DOHH2 (cell line): ENCODE data around the gene CCNH.

ENCODE experiments used
- H3F3A ChIP-seq: fragments of 200-600 bp; sonication (generic), shearing (Covaris generic); 2 replicates; pipeline ENCODE4 v1.6.0; 2016; ENCODE audit warnings: antibody characterized with exemption, mild to moderate bottlenecking; ENCODE audit not compliant: control insufficient read depth, insufficient read depth
- H3K27ac ChIP-seq: fragments of 200-600 bp; sonication (generic); 2 replicates; pipeline ENCODE4 v1.5.1; 2014; ENCODE audit warnings: low read depth, mild to moderate bottlenecking, low read length, moderate library complexity
- H3K27me3 ChIP-seq: fragments of 200-600 bp; sonication (generic); 2 replicates; pipeline ENCODE4 v1.6.1; 2014; ENCODE audit warnings: mild to moderate bottlenecking, low read length, mixed read lengths; ENCODE audit not compliant: control insufficient read depth
- H3K36me3 ChIP-seq: fragments of 200-600 bp; sonication (generic); 2 replicates; pipeline ENCODE4 v1.6.1; 2014; ENCODE audit warnings: mild to moderate bottlenecking, low read length, moderate library complexity, mixed read lengths; ENCODE audit not compliant: control insufficient read depth
- H3K4me1 ChIP-seq: fragments of 200-600 bp; sonication (generic); 2 replicates; pipeline ENCODE4 v1.6.1; 2014; ENCODE audit warnings: mild to moderate bottlenecking, low read length, mixed read lengths; ENCODE audit not compliant: control insufficient read depth
- H3K4me2 ChIP-seq: fragments of 200-600 bp; sonication (generic); 2 replicates; pipeline ENCODE4 v1.6.0; 2014; ENCODE audit warnings: mild to moderate bottlenecking, low read length, moderate library complexity
- H3K4me3 ChIP-seq: fragments of 200-600 bp; sonication (generic); 2 replicates; pipeline ENCODE4 v1.5.1; 2014; ENCODE audit warnings: mild to moderate bottlenecking, low read length, mixed read lengths
- H3K79me2 ChIP-seq: fragments of 200-600 bp; sonication (generic); 2 replicates; pipeline ENCODE4 v1.6.1; 2014; ENCODE audit warnings: mild to moderate bottlenecking, low read length, mixed read lengths; ENCODE audit not compliant: control insufficient read depth
- H3K9me2 ChIP-seq: fragments of 200-600 bp; sonication (generic); replicated peaks from 2 replicates; pipeline ENCODE4 v1.6.1; 2014; ENCODE audit warnings: mild to moderate bottlenecking, low read length, mixed read lengths; ENCODE audit not compliant: control insufficient read depth
- H3K9me3 ChIP-seq: fragments of 200-600 bp; sonication (generic); 2 replicates; pipeline ENCODE4 v1.6.1; 2014; ENCODE audit warnings: antibody characterized with exemption, low read length, mixed read lengths; ENCODE audit not compliant: control insufficient read depth, insufficient read depth
- H4K20me1 ChIP-seq: fragments of 200-600 bp; sonication (generic); 2 replicates; pipeline ENCODE4 v1.6.0; 2014; ENCODE audit warnings: low read depth, mild to moderate bottlenecking, antibody characterized with exemption, low read length, moderate library complexity; ENCODE audit not compliant: control insufficient read depth, insufficient read depth
- EZH2phosphoT487 ChIP-seq: fragments of 200-600 bp; sonication (generic); IDR thresholded peaks from 2 replicates; pipeline ENCODE4 v1.6.1; 2017; ENCODE audit warnings: borderline replicate concordance, mild to moderate bottlenecking, antibody characterized with exemption, low read length, moderate library complexity, mixed read lengths
- TF ChIP-seq, protein P1 (sequence below): fragments of 200-600 bp; sonication (generic); IDR thresholded peaks from one replicate; pipeline ENCODE4 v1.5.1; 2014; ENCODE audit warnings: antibody characterized with exemption, mild to moderate bottlenecking, low read depth, low read length; ENCODE audit not compliant: poor library complexity, severe bottlenecking

The CCNH gene

DNA sequence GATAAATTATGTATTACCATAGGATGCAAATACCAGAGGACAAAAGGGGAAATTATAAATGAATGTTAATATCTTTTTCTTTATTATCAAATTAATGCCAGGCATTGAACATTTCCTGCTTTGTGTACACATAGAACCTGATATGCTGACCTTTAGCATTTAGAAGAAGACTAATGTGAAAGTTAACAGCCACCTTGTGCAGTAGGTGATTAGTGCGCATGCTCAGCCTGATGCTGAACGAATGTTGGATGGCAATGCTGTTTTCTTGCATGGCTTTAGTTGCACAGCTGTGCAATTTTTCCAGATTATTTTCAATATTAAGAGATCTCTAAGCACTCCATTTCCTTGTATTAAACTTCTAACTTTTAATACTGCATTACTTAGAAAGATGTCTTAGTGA lies 45.5 kb downstream of the CCNH start:
- H3K27me3 ChIP-seq = no peaks in the 10 kb centered on the region
- no peak overlapping the region for H3K4me3 ChIP-seq
- H3K9me2 ChIP-seq = no peaks in the 10 kb centered on the region
- H3K36me3 ChIP-seq = peaks cover 29% of the 10 kb centered on the region
- H3F3A ChIP-seq = no peaks in the 10 kb centered on the region
- no peak for TF ChIP-seq EZH2phosphoT487
- TF ChIP-seq, protein P1, sequence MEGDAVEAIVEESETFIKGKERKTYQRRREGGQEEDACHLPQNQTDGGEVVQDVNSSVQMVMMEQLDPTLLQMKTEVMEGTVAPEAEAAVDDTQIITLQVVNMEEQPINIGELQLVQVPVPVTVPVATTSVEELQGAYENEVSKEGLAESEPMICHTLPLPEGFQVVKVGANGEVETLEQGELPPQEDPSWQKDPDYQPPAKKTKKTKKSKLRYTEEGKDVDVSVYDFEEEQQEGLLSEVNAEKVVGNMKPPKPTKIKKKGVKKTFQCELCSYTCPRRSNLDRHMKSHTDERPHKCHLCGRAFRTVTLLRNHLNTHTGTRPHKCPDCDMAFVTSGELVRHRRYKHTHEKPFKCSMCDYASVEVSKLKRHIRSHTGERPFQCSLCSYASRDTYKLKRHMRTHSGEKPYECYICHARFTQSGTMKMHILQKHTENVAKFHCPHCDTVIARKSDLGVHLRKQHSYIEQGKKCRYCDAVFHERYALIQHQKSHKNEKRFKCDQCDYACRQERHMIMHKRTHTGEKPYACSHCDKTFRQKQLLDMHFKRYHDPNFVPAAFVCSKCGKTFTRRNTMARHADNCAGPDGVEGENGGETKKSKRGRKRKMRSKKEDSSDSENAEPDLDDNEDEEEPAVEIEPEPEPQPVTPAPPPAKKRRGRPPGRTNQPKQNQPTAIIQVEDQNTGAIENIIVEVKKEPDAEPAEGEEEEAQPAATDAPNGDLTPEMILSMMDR = no peak
- H4K20me1 ChIP-seq = no peaks in the 10 kb centered on the region
- H3K79me2 ChIP-seq = no peaks in the 10 kb centered on the region
- H3K4me2 ChIP-seq = no peak overlapping the region
- no peaks in the 10 kb centered on the region for H3K4me1 ChIP-seq
- H3K9me3 ChIP-seq = no peaks in the 10 kb centered on the region
- H3K27ac ChIP-seq = no peak overlapping the region

DNA sequence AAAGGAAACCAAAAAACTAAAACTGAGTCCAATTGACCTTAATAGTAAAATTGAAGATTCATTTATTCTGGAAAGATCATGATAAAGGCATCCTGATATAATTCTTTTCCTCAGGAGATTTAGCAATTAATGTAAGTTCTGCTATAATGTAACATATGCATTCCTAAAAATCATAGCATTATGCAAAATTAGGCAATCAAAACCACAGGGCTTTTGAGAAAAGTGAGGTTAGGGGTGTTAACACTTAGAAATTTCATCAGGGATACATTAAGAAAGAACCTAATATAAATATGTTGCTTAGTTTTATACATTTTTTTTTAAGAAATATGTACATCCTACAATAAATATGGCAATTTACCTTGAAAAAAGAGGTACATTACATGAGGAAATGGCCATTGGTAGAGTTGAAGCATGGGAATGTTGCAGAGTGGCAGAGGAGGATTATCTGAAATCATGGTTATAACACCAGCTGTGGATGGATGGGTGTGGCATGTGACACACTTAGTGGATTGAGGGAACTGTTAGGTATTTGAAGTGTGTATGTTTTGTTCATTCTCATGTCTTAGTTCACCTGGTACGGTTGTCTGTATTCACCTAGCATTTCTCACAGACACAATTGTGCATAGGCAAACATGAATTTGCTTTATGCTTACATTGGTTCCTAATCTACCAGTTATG lies 51.1 kb downstream of the CCNH start:
- TF ChIP-seq, protein P1 = no peak
- no peak for TF ChIP-seq EZH2phosphoT487
- Histone ChIP-seq H3K4me1 (no peaks in the 10 kb centered on the region), H3K9me2 (no peaks in the 10 kb centered on the region), H3K27ac (no peak overlapping the region), H4K20me1 (no peaks in the 10 kb centered on the region), H3K4me3 (no peak overlapping the region), H3K9me3 (no peaks in the 10 kb centered on the region), H3K79me2 (no peaks in the 10 kb centered on the region), H3K27me3 (no peaks in the 10 kb centered on the region), H3K36me3 (peaks cover 29% of the 10 kb centered on the region), H3F3A (no peaks in the 10 kb centered on the region), H3K4me2 (no peak overlapping the region)

DNA sequence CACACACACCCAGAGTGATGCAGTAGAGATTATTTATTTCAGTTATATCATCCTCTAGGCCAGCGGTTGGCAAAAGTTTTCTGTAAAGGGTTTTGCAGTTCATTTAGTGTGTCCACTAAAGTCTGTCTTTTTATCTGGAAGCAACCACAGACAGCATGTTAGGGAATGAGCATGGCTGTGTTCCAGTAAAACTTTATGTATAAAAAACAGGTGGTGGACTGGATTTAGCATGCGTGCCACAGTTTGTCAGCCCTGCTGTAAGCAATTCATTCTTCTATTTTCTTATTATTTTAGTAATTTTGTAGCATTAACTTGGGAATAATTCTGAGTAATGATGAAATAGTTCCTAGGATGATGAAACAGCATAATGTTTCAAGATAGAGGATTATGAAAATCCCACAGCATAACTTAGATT lies 51.7 kb downstream of the CCNH start:
- no peaks in the 10 kb centered on the region for H3K4me1 ChIP-seq
- no peak overlapping the region for H3K4me2 ChIP-seq
- H3K9me2 ChIP-seq = no peaks in the 10 kb centered on the region
- H3K36me3 ChIP-seq = peaks cover 25% of the 10 kb centered on the region
- no peaks in the 10 kb centered on the region for H3K79me2 ChIP-seq
- H3K9me3 ChIP-seq = no peaks in the 10 kb centered on the region
- no peak overlapping the region for H3K4me3 ChIP-seq
- no peaks in the 10 kb centered on the region for H3F3A ChIP-seq
- no peaks in the 10 kb centered on the region for H4K20me1 ChIP-seq
- H3K27ac ChIP-seq = no peak overlapping the region
- no peaks in the 10 kb centered on the region for H3K27me3 ChIP-seq
- no peak for TF ChIP-seq EZH2phosphoT487
- TF ChIP-seq, protein P1 = no peak
